ENCODE data around the gene MICU1. TPM values are rescaled to one million over a fixed set of nuclear protein-coding genes. Genes with fewer than 3 reads are reported as not detected.

MICU1 gene
- total RNA-seq, 1 experiment from 2014 or later = 39.4 TPM

- Histone ChIP-seq H4K20me1 (ENCODE audit: insufficient read depth) (no peaks in the 10 kb centered on the region), H3K4me2 (ENCODE audit: low read length) (no peak overlapping the region), H2AFZ (ENCODE audit: low read depth, low read length, poor library complexity, severe bottlenecking) (no peak overlapping the region), H3K27me3 (ENCODE audit: insufficient read depth, low read length) (no peaks in the 10 kb centered on the region), H3K36me3 (ENCODE audit: control insufficient read depth in 1 of 2, insufficient read depth in 2 of 2, low read length in 2 of 2) (no peaks in the 10 kb centered on the region), H3K4me3 (replicated peaks in 1 of 2; ENCODE audit: low read depth in 1 of 2, low read length in 2 of 2) (no peak overlapping the region), H3K4me1 (ENCODE audit: control insufficient read depth in 1 of 2, insufficient read depth in 2 of 2, low read length in 2 of 2) (no peaks in the 10 kb centered on the region), H3K9ac (ENCODE audit: low read length) (no peak overlapping the region), H3K9me3 (ENCODE audit: control insufficient read depth in 1 of 2, insufficient read depth in 1 of 2, low read depth in 1 of 2, low read length in 2 of 2) (no peaks in the 10 kb centered on the region), H3K9me2 (ENCODE audit: insufficient read depth) (no peaks in the 10 kb centered on the region), H3K79me2 (ENCODE audit: insufficient read depth, low read length) (no peaks in the 10 kb centered on the region), H3K27ac (ENCODE audit: low read depth, low read length) (no peak overlapping the region)
- no peak for ATAC-seq
- intact Hi-C loops (cut with micrococcal nuclease) = no loop called here
- CTCF ChIA-PET = no interaction called here
- TF ChIP-seq, protein P1, sequence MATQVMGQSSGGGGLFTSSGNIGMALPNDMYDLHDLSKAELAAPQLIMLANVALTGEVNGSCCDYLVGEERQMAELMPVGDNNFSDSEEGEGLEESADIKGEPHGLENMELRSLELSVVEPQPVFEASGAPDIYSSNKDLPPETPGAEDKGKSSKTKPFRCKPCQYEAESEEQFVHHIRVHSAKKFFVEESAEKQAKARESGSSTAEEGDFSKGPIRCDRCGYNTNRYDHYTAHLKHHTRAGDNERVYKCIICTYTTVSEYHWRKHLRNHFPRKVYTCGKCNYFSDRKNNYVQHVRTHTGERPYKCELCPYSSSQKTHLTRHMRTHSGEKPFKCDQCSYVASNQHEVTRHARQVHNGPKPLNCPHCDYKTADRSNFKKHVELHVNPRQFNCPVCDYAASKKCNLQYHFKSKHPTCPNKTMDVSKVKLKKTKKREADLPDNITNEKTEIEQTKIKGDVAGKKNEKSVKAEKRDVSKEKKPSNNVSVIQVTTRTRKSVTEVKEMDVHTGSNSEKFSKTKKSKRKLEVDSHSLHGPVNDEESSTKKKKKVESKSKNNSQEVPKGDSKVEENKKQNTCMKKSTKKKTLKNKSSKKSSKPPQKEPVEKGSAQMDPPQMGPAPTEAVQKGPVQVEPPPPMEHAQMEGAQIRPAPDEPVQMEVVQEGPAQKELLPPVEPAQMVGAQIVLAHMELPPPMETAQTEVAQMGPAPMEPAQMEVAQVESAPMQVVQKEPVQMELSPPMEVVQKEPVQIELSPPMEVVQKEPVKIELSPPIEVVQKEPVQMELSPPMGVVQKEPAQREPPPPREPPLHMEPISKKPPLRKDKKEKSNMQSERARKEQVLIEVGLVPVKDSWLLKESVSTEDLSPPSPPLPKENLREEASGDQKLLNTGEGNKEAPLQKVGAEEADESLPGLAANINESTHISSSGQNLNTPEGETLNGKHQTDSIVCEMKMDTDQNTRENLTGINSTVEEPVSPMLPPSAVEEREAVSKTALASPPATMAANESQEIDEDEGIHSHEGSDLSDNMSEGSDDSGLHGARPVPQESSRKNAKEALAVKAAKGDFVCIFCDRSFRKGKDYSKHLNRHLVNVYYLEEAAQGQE (IDR thresholded peaks at IDR 0.05; ENCODE audit: low read depth) = no peak
- no peak for TF ChIP-seq ZFX (IDR thresholded peaks at IDR 0.05)
- RAD21 ChIA-PET (ENCODE audit: low non-redundant PET in 1 of 2, low total read pairs in 2 of 2, uncharacterized antibody in 2 of 2, unreplicated experiment in 2 of 2) = no interaction called here
- POLR2A ChIA-PET = no interaction called here
- no peak for DNase-seq (ENCODE audit: low read depth, low spot score)
- no TSS peak for BruUV-seq (replicated peaks)
Measured at GRCh38 chr10:72426986-72427385, 198.9 kb downstream of the MICU1 start.

GRCh38 chr10:72425133-72425532, 200.7 kb downstream of the MICU1 start:
- POLR2A ChIA-PET = no interaction called here
- RAD21 ChIA-PET (ENCODE audit: low non-redundant PET in 1 of 2, low total read pairs in 2 of 2, uncharacterized antibody in 2 of 2, unreplicated experiment in 2 of 2) = no interaction called here
- Histone ChIP-seq H2AFZ (ENCODE audit: low read depth, low read length, poor library complexity, severe bottlenecking) (no peak overlapping the region), H3K27me3 (ENCODE audit: insufficient read depth, low read length) (no peaks in the 10 kb centered on the region), H3K4me1 (ENCODE audit: control insufficient read depth in 1 of 2, insufficient read depth in 2 of 2, low read length in 2 of 2) (no peaks in the 10 kb centered on the region), H3K9me3 (ENCODE audit: control insufficient read depth in 1 of 2, insufficient read depth in 1 of 2, low read depth in 1 of 2, low read length in 2 of 2) (no peaks in the 10 kb centered on the region), H4K20me1 (ENCODE audit: insufficient read depth) (no peaks in the 10 kb centered on the region), H3K9me2 (ENCODE audit: insufficient read depth) (no peaks in the 10 kb centered on the region), H3K79me2 (ENCODE audit: insufficient read depth, low read length) (no peaks in the 10 kb centered on the region), H3K4me2 (ENCODE audit: low read length) (no peak overlapping the region), H3K36me3 (ENCODE audit: control insufficient read depth in 1 of 2, insufficient read depth in 2 of 2, low read length in 2 of 2) (no peaks in the 10 kb centered on the region), H3K27ac (ENCODE audit: low read depth, low read length) (no peak overlapping the region), H3K9ac (ENCODE audit: low read length) (no peak overlapping the region), H3K4me3 (replicated peaks in 1 of 2; ENCODE audit: low read depth in 1 of 2, low read length in 2 of 2) (no peak overlapping the region)
- CTCF ChIA-PET = no interaction called here
- BruUV-seq (replicated peaks) = no TSS peak
- ATAC-seq = no peak
- DNase-seq (ENCODE audit: low read depth, low spot score) = no peak
- intact Hi-C loops (cut with micrococcal nuclease) = no loop called here
- TF ChIP-seq JUND (IDR thresholded peaks at IDR 0.05) = no peak
- TF ChIP-seq ZNF274 (IDR thresholded peaks at IDR 0.05; ENCODE audit: low read depth, low read length) = no peak
- TF ChIP-seq, protein P2, sequence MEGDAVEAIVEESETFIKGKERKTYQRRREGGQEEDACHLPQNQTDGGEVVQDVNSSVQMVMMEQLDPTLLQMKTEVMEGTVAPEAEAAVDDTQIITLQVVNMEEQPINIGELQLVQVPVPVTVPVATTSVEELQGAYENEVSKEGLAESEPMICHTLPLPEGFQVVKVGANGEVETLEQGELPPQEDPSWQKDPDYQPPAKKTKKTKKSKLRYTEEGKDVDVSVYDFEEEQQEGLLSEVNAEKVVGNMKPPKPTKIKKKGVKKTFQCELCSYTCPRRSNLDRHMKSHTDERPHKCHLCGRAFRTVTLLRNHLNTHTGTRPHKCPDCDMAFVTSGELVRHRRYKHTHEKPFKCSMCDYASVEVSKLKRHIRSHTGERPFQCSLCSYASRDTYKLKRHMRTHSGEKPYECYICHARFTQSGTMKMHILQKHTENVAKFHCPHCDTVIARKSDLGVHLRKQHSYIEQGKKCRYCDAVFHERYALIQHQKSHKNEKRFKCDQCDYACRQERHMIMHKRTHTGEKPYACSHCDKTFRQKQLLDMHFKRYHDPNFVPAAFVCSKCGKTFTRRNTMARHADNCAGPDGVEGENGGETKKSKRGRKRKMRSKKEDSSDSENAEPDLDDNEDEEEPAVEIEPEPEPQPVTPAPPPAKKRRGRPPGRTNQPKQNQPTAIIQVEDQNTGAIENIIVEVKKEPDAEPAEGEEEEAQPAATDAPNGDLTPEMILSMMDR (IDR thresholded peaks at IDR 0.05 in 2 of 3, conservative IDR thresholded peaks at IDR 0.05 in 1 of 3; ENCODE audit: borderline replicate concordance in 1 of 3, insufficient read depth in 1 of 3, low read depth in 2 of 3, low read length in 2 of 3) = no peak
- TF ChIP-seq YY1 (IDR thresholded peaks at IDR 0.05; ENCODE audit: extremely low read depth, insufficient replicate concordance, low read depth, low read length) = no peak
- no peak for TF ChIP-seq MAX (IDR thresholded peaks at IDR 0.05)
- TF ChIP-seq POLR2AphosphoS5 (IDR thresholded peaks at IDR 0.05; ENCODE audit: low read depth, low read length) = no peak
- no peak for TF ChIP-seq TCF7L2 (IDR thresholded peaks at IDR 0.05; ENCODE audit: borderline replicate concordance, extremely low read depth, insufficient read depth, insufficient read length)
- TF ChIP-seq, protein P1 (IDR thresholded peaks at IDR 0.05; ENCODE audit: low read depth) = no peak
- no peak for TF ChIP-seq EZH2phosphoT487 (IDR thresholded peaks at IDR 0.05; ENCODE audit: borderline replicate concordance)

Data from HCT116 (cell line).